HEK293 (cell line): ENCODE measurements around the gene TMEM131L.

Experiments used
- CTCF ChIA-PET: fragments of 350-600 bp; formaldehyde crosslinking; extraction: SDS; loops from one replicate; lab custom pipeline; 2021; ENCODE audit warnings: antibody characterized with exemption; lab: Yijun Ruan, JAX
- POLR2A ChIA-PET: fragments of 300-600 bp; formaldehyde crosslinking; extraction: SDS; loops from one replicate; lab custom pipeline; 2020; ENCODE audit warnings: antibody characterized with exemption, inconsistent platforms; lab: Yijun Ruan, JAX
- H3K27ac ChIP-seq: fragments of 200-500 bp; sonication (Bioruptor generic); 2 replicates; pipeline ENCODE4 v1.5.1; 2014; ENCODE audit warnings: low read depth, low read length, control low read depth, inconsistent platforms; ENCODE audit errors: extremely low read depth
- H3K36me3 ChIP-seq, 2 experiments: fragments of 200-500 bp in 1 of 2; sonication (Bioruptor generic) in 1 of 2; 1 replicate in 1 of 2; 2 replicates in 1 of 2; pipeline ENCODE4 v1.5.1; 2014 to 2017; ENCODE audit warnings: inconsistent platforms in 2 of 2, low read length in 2 of 2; ENCODE audit not compliant: control insufficient read depth in 2 of 2, insufficient read depth in 1 of 2
- H3K4me1 ChIP-seq: fragments of 200-500 bp; sonication (Bioruptor generic); 2 replicates; pipeline ENCODE4 v1.5.1; 2014; ENCODE audit warnings: mild to moderate bottlenecking, low read length, inconsistent platforms; ENCODE audit not compliant: control insufficient read depth, insufficient read depth
- H3K4me3 ChIP-seq: 2 replicates; pipeline ENCODE4 v1.5.1; 2011; ENCODE audit warnings: low read depth, mild to moderate bottlenecking, control low read depth, low read length, moderate library complexity
- H3K9me3 ChIP-seq: fragments of 200-500 bp; sonication (Bioruptor generic); 2 replicates; pipeline ENCODE4 v1.5.1; 2014; ENCODE audit warnings: low read depth, low read length, inconsistent platforms; ENCODE audit not compliant: control insufficient read depth, insufficient read depth
- EGR2 ChIP-seq: fragments of 450-650 bp; formaldehyde crosslinking; IDR thresholded peaks from 2 replicates; pipeline ENCODE4 v1.5.1; 2016; ENCODE audit warnings: low read depth, missing biosample characterization, missing genetic modification characterization
- HIC1 ChIP-seq: fragments of 450-650 bp; formaldehyde crosslinking; IDR thresholded peaks from 2 replicates; pipeline ENCODE4 v1.5.1; 2016; ENCODE audit warnings: missing biosample characterization, missing genetic modification characterization
- KLF10 ChIP-seq: fragments of 450-650 bp; IDR thresholded peaks from 2 replicates; pipeline ENCODE4 v1.5.1; 2018; ENCODE audit warnings: missing biosample characterization, mild to moderate bottlenecking, missing genetic modification characterization
- PRDM1 ChIP-seq: fragments of 450-650 bp; formaldehyde crosslinking; IDR thresholded peaks from 2 replicates; pipeline ENCODE4; 2016; ENCODE audit warnings: missing biosample characterization, missing genetic modification characterization
- SETDB1 ChIP-seq: IDR thresholded peaks from one replicate; pipeline ENCODE4 v1.6.1; 2017; ENCODE audit warnings: mild to moderate bottlenecking, low read length, moderate library complexity, mixed read lengths; ENCODE audit not compliant: insufficient read length
- ZBTB17 ChIP-seq: fragments of 450-650 bp; formaldehyde crosslinking; IDR thresholded peaks from 2 replicates; pipeline ENCODE4 v1.5.1; 2016; ENCODE audit warnings: missing biosample characterization, missing genetic modification characterization
- ZBTB20 ChIP-seq: fragments of 450-650 bp; formaldehyde crosslinking; IDR thresholded peaks from 2 replicates; pipeline ENCODE4 v1.5.1; 2016; ENCODE audit warnings: missing biosample characterization, missing genetic modification characterization
- ZFHX2 ChIP-seq: fragments of 450-650 bp; formaldehyde crosslinking; conservative IDR thresholded peaks from 2 replicates; pipeline ENCODE4 v1.5.1; 2016; ENCODE audit warnings: missing biosample characterization, missing genetic modification characterization
- ZNF140 ChIP-seq: fragments of 450-650 bp; formaldehyde crosslinking; IDR thresholded peaks from 2 replicates; pipeline ENCODE4 v1.5.1; 2016; ENCODE audit warnings: missing biosample characterization, missing genetic modification characterization
- ZNF335 ChIP-seq: fragments of 450-650 bp; formaldehyde crosslinking; conservative IDR thresholded peaks from 2 replicates; pipeline ENCODE4 v1.5.1; 2016; ENCODE audit warnings: missing biosample characterization, missing genetic modification characterization
- ZNF391 ChIP-seq: fragments of 450-650 bp; formaldehyde crosslinking; IDR thresholded peaks from 2 replicates; pipeline ENCODE4 v1.5.1; 2016; ENCODE audit warnings: low read depth, missing biosample characterization, missing genetic modification characterization, borderline replicate concordance
- ZNF600 ChIP-seq: fragments of 450-650 bp; formaldehyde crosslinking; IDR thresholded peaks from 2 replicates; pipeline ENCODE4 v1.5.1; 2016; ENCODE audit warnings: missing biosample characterization, missing genetic modification characterization
- ZNF660 ChIP-seq: fragments of 450-650 bp; IDR thresholded peaks from 2 replicates; pipeline ENCODE4 v1.5.1; 2018; ENCODE audit warnings: missing biosample characterization, mild to moderate bottlenecking, missing genetic modification characterization
- ZNF664 ChIP-seq: fragments of 450-650 bp; formaldehyde crosslinking; IDR thresholded peaks from 2 replicates; pipeline ENCODE4 v1.5.1; 2016; ENCODE audit warnings: missing biosample characterization, missing genetic modification characterization
- ZNF792 ChIP-seq: fragments of 450-650 bp; formaldehyde crosslinking; IDR thresholded peaks from 2 replicates; pipeline ENCODE4 v1.5.1; 2016; ENCODE audit warnings: missing biosample characterization, missing genetic modification characterization
- TF ChIP-seq, protein P1 (sequence below): fragments of 450-650 bp; formaldehyde crosslinking; IDR thresholded peaks from 2 replicates; pipeline ENCODE4 v1.5.1; 2017; ENCODE audit warnings: missing biosample characterization, missing genetic modification characterization
- TF ChIP-seq, protein P2 (sequence below): fragments of 450-650 bp; formaldehyde crosslinking; IDR thresholded peaks from 2 replicates; pipeline ENCODE4 v1.5.1; 2016; ENCODE audit warnings: missing biosample characterization, missing genetic modification characterization, borderline replicate concordance

TMEM131L gene

DNA sequence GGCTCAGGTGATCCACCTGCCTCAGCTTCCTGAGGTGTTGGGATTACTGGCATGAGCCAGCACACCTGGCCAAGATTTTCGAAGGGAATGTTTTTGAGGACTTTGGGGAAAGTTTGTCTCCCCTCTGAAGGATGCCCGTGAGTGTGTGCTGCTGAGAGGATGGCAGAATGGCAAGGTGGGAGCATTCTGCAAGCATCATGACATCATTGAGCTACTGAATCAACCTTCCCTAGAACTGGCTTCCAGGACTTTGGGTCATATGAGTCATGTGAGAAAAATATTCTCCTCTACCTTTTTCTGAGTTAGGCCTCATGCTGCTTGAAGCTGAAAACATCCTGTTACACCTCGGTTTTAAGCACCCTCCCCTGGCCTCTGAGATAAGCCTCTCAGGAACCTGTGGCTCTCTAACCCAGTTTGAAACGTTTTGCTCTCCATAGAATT is 31.0 kb downstream of the TMEM131L start (continued):
- TF ChIP-seq HIC1 (peak; percentile 74), ZNF335 (tag by site-specific recombination) (peak; percentile 40; the same call in 1 of the 2 replicates), ZNF391 (tag by site-specific recombination) (no peak), PRDM1 (no peak), ZNF660 (tag by site-specific recombination) (0 out of 2 replicates have a peak, but pooled peaks have one; percentile 20), SETDB1 (no peak), ZNF140 (tag by site-specific recombination) (no peak), KLF10 (tag by site-specific recombination) (no peak), ZNF792 (no peak), ZNF600 (tag by site-specific recombination) (peak; percentile 52), ZBTB17 (peak; percentile 35; the same call in 1 of the 2 replicates)
- TF ChIP-seq, protein P1, sequence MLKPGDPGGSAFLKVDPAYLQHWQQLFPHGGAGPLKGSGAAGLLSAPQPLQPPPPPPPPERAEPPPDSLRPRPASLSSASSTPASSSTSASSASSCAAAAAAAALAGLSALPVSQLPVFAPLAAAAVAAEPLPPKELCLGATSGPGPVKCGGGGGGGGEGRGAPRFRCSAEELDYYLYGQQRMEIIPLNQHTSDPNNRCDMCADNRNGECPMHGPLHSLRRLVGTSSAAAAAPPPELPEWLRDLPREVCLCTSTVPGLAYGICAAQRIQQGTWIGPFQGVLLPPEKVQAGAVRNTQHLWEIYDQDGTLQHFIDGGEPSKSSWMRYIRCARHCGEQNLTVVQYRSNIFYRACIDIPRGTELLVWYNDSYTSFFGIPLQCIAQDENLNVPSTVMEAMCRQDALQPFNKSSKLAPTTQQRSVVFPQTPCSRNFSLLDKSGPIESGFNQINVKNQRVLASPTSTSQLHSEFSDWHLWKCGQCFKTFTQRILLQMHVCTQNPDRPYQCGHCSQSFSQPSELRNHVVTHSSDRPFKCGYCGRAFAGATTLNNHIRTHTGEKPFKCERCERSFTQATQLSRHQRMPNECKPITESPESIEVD (tag by site-specific recombination): peak; percentile 40; the same call in 1 of the 2 replicates
- TF ChIP-seq, protein P2, sequence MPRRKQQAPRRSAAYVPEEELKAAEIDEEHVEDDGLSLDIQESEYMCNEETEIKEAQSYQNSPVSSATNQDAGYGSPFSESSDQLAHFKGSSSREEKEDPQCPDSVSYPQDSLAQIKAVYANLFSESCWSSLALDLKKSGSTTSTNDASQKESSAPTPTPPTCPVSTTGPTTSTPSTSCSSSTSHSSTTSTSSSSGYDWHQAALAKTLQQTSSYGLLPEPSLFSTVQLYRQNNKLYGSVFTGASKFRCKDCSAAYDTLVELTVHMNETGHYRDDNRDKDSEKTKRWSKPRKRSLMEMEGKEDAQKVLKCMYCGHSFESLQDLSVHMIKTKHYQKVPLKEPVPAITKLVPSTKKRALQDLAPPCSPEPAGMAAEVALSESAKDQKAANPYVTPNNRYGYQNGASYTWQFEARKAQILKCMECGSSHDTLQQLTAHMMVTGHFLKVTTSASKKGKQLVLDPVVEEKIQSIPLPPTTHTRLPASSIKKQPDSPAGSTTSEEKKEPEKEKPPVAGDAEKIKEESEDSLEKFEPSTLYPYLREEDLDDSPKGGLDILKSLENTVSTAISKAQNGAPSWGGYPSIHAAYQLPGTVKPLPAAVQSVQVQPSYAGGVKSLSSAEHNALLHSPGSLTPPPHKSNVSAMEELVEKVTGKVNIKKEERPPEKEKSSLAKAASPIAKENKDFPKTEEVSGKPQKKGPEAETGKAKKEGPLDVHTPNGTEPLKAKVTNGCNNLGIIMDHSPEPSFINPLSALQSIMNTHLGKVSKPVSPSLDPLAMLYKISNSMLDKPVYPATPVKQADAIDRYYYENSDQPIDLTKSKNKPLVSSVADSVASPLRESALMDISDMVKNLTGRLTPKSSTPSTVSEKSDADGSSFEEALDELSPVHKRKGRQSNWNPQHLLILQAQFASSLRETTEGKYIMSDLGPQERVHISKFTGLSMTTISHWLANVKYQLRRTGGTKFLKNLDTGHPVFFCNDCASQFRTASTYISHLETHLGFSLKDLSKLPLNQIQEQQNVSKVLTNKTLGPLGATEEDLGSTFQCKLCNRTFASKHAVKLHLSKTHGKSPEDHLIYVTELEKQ (tag by site-specific recombination): no peak

GRCh38 chr4:153497988-153498967 is 32.1 kb downstream of the TMEM131L start:
- ChIA-PET POLR2A (interaction anchor here (0.6 kb wide), 1 partner anchor 108 kb away, joined by 3 read pairs; no protein-coding TSS in a partner anchor), CTCF (interaction anchor here (0.6 kb wide), 3 partner anchors 13 to 347 kb away, joined by 3 to 4 read pairs (median 3); partner anchors contain the start of gene MND1)

More at GRCh38 chr4:153497988-153498967, 32.1 kb downstream of the TMEM131L start:
- Histone ChIP-seq H3K4me1 (no peaks in the 10 kb centered on the region; the same call in 1 of the 2 replicates), H3K9me3 (no peaks in the 10 kb centered on the region), H3K27ac (no peak overlapping the region), H3K36me3 (no peaks in the 10 kb centered on the region), H3K4me3 (no peak overlapping the region)
- TF ChIP-seq ZFHX2 (tag by site-specific recombination) (peak; percentile 80), EGR2 (peak; percentile 59), ZBTB20 (tag by site-specific recombination) (peak; percentile 46; the same call in 1 of the 2 replicates), ZNF664 (tag by site-specific recombination) (no peak)
